Ovary (tissue), 9 donors: Measurements from ENCODE around the gene MRM2. TPM values are rescaled to one million over a fixed set of nuclear protein-coding genes. Genes with fewer than 3 reads are reported as not detected.
"Not testable (repeated sequence)": the region's sequence is repeated elsewhere in the genome, so short reads cannot be mapped to it uniquely, and the experiment has no call there.

Source experiments
- DNase-seq, 5 donors: peaks; one replicate each; pipeline ENCODE4 v3.0.0-alpha.2; 2019 to 2020
- H3K27ac ChIP-seq, 2 donors: fragments of 200-600 bp; one replicate each; pipeline versions ENCODE4 v1.5.1 to v1.8.0; 2019 to 2022
- H3K27me3 ChIP-seq: fragments of 200-600 bp; one replicate; pipeline ENCODE4 v1.8.0; 2022
- H3K36me3 ChIP-seq: fragments of 200-600 bp; sonication (generic); one replicate; pipeline ENCODE4 v1.5.1; 2019
- H3K4me1 ChIP-seq: one replicate; pipeline ENCODE4 v1.8.1; 2013; ENCODE audit warnings: mild to moderate bottlenecking, moderate library complexity; ENCODE audit not compliant: insufficient read depth
- H3K4me3 ChIP-seq: fragments of 200-600 bp; sonication (generic); one replicate; pipeline ENCODE4 v1.5.1; 2017
- H3K9me3 ChIP-seq, 2 donors: fragments of 200-600 bp in 1 of 2; sonication (generic) in 1 of 2; one replicate each; pipeline versions ENCODE4 v1.5.1 to v1.8.1; 2013 to 2019; ENCODE audit warnings: mild to moderate bottlenecking in 1 of 2, moderate library complexity in 1 of 2
- EP300 ChIP-seq: sonication (generic); formaldehyde crosslinking; IDR thresholded peaks from one replicate; pipeline ENCODE4 v1.6.1; 2017; ENCODE audit warnings: antibody characterized with exemption
- POLR2A ChIP-seq: fragments of 450-650 bp; IDR thresholded peaks from one replicate; pipeline ENCODE4 v1.6.1; 2017; ENCODE audit warnings: antibody characterized with exemption, mild to moderate bottlenecking, moderate library complexity
- WGBS, 3 donors: extraction: QIAGEN DNeasy Blood & Tissue Kit in 1 of 3; methylation state at CpG; one replicate each; pipeline versions ENCODE4 v1.1.5 to v1.1.7; 2013 to 2017; 5-methylcytosine and 5-hydroxymethylcytosine counted together
- intact Hi-C, 4 donors: fragments of 100-400 bp; cut with DNase I; formaldehyde crosslinking; loops; one replicate each; pipeline versions ENCODE4 v1.11.0 to v1.15.1; 2022 to 2023
- polyA plus RNA-seq, 2 donors: library from polyadenylated mRNA; stranded (reverse); fragments of 200-250 nt in 1 of 2; fragments of 350-450 nt in 1 of 2; fragmentation: Illumina TruSeq in 1 of 2; extraction: RNeasy Lipid Tissue Mini Kit (QIAGEN cat#74804) in 1 of 2; gene quantifications; one replicate each; pipeline ENCODE4 v1.2.3, GENCODE V29; 2013 to 2014
- total RNA-seq, 7 donors: library from RNA; depleted of rRNA in 2 of 7; stranded (reverse); fragments of >200 nt in 2 of 7; fragmentation: NEBNext Ultra II Directional in 3 of 7; extraction: Animal tissue kit (Norgen Biotek cat#: 25700) in 3 of 7; gene quantifications; one replicate each; pipeline versions ENCODE4 v1.1.0 to v1.2.4, GENCODE V29; 2016 to 2023
- TF ChIP-seq, protein P1 (sequence below), 3 donors: fragments of 450-650 bp in 2 of 3; fragments of 200-600 bp in 1 of 3; IDR thresholded peaks; one replicate each; pipeline versions ENCODE4 v1.5.1 to v1.8.0; 2016 to 2022; ENCODE audit warnings: antibody characterized with exemption in 3 of 3, mild to moderate bottlenecking in 1 of 3
- donor health status: DM: no; HTN: no; CAD: no; lungs with moderate emphysema.
- donor health status: DM: no; HTN: no; CAD: no.
- donor health status: Bipolar disorder and iron deficiency.
- donor health status: DM: yes; HTN: yes; CAD: no.
- donor health status: DM: no; HTN: no; CAD: no.
- donor health status: DM: yes; HTN: yes; CAD: no.

The MRM2 gene
- total and polyA plus RNA-seq, 9 donors: 12.6 to 28.5 (median 21.4) TPM

DNA sequence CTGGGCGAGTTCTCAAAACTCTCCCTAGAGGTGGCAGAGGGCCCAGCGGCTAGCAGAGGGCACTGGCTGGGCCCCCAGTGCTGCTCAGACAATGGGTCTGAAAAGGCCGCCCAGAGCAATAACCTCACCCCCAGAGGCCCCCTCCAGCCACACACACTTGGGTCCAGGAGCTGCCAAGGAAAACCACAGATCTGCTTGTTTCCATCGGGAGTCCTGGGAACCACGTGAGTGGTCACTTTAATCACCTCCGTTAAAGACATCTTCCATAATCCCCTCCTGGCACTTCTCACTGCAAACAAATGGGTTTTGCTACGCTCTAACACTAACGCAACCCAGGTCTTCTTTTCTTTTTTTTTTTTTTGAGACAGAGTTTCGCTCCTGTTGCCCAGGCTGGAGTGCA is 30.0 kb upstream of the MRM2 start:
- intact Hi-C loops: no loop called here
- no peak for DNase-seq
- H3K36me3 ChIP-seq: no peaks in the 10 kb centered on the region
- no peaks in the 10 kb centered on the region for H3K9me3 ChIP-seq
- H3K4me1 ChIP-seq: no peaks in the 10 kb centered on the region
- no peaks in the 10 kb centered on the region for H3K27me3 ChIP-seq
- H3K4me3 ChIP-seq: no peak overlapping the region
- H3K27ac ChIP-seq: no peak overlapping the region
- TF ChIP-seq, protein P1, sequence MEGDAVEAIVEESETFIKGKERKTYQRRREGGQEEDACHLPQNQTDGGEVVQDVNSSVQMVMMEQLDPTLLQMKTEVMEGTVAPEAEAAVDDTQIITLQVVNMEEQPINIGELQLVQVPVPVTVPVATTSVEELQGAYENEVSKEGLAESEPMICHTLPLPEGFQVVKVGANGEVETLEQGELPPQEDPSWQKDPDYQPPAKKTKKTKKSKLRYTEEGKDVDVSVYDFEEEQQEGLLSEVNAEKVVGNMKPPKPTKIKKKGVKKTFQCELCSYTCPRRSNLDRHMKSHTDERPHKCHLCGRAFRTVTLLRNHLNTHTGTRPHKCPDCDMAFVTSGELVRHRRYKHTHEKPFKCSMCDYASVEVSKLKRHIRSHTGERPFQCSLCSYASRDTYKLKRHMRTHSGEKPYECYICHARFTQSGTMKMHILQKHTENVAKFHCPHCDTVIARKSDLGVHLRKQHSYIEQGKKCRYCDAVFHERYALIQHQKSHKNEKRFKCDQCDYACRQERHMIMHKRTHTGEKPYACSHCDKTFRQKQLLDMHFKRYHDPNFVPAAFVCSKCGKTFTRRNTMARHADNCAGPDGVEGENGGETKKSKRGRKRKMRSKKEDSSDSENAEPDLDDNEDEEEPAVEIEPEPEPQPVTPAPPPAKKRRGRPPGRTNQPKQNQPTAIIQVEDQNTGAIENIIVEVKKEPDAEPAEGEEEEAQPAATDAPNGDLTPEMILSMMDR (IDR thresholded peaks at IDR 0.05): no peak
- TF ChIP-seq POLR2A (no peak), EP300 (no peak)
- WGBS, 3 donors: 75 to 82% (median 79%) methylated on average over 9 of the region's 9 CpGs

DNA sequence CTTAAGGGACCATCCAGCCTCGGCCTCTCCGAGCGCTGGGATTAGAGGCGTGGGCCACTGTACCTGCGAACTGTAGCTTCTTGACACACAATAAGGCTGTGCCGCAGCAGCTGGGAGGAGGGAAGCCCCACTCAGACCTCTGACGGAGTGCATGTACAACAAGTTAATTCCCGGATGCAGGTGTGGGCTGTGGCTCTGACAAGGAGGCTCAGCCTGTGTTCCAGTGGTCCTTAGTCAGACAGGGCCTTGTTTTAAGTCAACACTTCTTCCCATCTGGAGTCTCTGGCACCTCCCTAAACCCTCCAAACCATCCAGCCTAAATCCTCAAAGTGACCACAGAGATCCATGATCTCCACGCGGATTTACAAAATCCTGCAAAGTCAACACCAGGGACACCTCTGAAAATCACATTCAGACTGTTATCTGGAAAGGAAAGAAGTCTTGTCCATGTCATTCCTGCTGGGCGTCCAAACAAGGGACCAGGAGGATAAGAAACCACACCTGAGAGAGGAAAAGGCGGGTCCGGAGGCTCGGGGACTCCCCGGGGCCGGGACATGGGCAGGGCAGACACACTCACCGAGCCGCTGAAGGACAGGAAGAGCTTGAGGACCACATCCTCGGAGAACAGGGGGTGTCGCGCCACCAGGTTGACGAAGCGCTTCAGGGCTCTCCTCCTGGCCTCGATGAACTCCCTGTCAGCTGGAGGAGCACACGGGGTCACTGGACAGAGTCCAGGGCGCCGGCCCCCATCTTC is 29.4 kb upstream of the MRM2 start:
- DNase-seq: no peak
- no peaks in the 10 kb centered on the region for H3K27me3 ChIP-seq
- H3K36me3 ChIP-seq: no peaks in the 10 kb centered on the region
- H3K9me3 ChIP-seq: no peaks in the 10 kb centered on the region
- 81 to 94% (median 85%) methylated on average over 27 of the region's 27 CpGs for WGBS, 3 donors
- no peaks in the 10 kb centered on the region for H3K4me1 ChIP-seq
- intact Hi-C loops: no loop called here
- no peak overlapping the region for H3K27ac ChIP-seq
- no peak for TF ChIP-seq EP300
- no peak for TF ChIP-seq POLR2A
- TF ChIP-seq, protein P1 (IDR thresholded peaks at IDR 0.05): no peak
- H3K4me3 ChIP-seq: no peak overlapping the region

DNA sequence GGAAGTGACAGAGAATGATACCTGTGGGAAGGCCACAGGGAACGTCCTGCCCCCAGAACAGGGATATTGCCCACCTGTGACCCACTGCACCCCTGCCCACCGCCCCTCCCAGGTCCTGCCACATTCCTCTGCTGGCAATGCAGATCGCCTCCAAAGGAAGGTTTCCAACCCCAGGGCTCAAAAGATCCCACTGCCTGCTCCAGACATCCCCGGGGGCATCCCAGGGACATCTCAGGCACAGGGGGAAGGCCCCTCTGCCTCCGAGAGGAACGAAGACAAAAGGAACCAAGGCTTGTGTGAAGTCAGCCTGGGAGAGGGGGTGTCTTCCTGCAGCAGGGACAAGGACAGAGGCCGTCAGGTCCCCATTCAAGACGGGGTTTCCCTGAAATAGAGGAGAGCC is 28.5 kb upstream of the MRM2 start:
- H3K4me3 ChIP-seq: no peak overlapping the region
- TF ChIP-seq, protein P1 (IDR thresholded peaks at IDR 0.05): no peak
- no peak overlapping the region for H3K27ac ChIP-seq
- WGBS, 3 donors: 87 to 90% (median 88%) methylated on average over 8 of the region's 8 CpGs
- no peaks in the 10 kb centered on the region for H3K36me3 ChIP-seq
- intact Hi-C loops: no loop called here
- no peaks in the 10 kb centered on the region for H3K9me3 ChIP-seq
- H3K27me3 ChIP-seq: no peaks in the 10 kb centered on the region
- no peak for DNase-seq
- no peaks in the 10 kb centered on the region for H3K4me1 ChIP-seq

DNA sequence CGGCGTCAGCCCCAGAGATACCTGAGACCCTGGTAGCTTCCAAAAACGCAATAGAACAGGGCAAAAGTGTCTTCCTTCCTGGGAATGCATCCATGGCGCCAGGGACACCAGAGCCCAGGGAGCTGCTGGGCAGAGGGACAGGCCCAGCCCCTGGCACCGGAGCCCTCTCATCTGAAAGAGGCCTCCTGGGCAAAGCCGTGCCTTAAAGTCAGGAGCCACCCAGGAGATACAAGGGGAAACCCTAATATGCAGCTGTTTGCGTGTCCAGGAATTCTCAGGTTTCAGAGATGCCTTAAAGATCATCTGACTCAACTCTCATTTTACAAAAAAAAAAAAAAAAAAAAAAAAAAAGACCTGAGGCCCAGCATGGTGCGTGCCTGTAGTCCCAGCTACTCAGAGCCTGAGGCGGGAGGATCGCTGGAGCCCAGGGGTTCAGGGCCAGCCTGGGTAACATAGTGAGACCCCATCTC is 28.0 kb upstream of the MRM2 start:
- Histone ChIP-seq H3K27me3 (no peaks in the 10 kb centered on the region), H3K27ac (no peak overlapping the region), H3K9me3 (no peaks in the 10 kb centered on the region), H3K4me3 (no peak overlapping the region), H3K4me1 (no peaks in the 10 kb centered on the region), H3K36me3 (no peaks in the 10 kb centered on the region)
- intact Hi-C loops: no loop called here
- TF ChIP-seq EP300: no peak
- TF ChIP-seq, protein P1 (IDR thresholded peaks at IDR 0.05): no peak
- no peak for TF ChIP-seq POLR2A
- WGBS, 3 donors: 80 to 82% (median 82%) methylated on average over 10 of the region's 10 CpGs
- no peak for DNase-seq

DNA sequence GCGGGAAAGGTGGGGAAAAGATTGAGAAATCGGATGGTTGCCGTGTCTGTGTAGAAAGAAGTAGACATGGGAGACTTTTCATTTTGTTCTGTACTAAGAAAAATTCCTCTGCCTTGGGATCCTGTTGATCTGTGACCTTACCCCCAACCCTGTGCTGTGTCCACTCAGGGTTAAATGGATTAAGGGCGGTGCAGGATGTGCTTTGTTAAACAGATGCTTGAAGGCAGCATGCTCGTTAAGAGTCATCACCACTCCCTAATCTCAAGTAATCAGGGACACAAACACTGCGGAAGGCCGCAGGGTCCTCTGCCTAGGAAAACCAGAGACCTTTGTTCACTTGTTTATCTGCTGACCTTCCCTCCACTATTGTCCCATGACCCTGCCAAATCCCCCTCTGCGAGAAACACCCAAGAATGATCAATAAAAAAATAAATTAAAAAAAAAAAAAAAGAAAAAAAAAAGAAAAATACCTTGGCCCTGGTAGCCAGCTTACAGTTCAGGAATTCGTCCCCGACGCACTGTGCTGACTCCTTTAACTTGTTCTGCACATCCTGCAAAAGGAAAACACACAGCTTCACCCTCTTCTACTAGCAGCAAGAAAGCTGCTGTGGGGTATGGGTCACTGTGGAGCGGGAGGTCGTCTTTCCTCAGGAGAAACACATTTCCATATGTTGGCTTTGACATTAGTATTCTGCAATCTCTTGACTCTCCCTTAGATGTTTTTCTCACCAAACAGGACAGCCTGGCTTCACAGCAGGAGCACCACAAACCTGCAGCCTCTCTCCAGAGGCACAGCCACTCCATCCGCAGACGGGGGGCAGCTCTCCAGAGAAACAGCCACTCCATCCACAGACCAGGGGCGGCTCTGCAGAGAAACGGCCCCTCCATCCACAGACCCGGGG is 27.3 kb upstream of the MRM2 start:
- H3K9me3 ChIP-seq, H3K36me3 ChIP-seq, H3K4me1 ChIP-seq, intact Hi-C loops, H3K4me3 ChIP-seq, DNase-seq, H3K27me3 ChIP-seq, H3K27ac ChIP-seq: not testable (repeated sequence)
- 31 to 41% (median 37%) methylated on average over 13 to 16 of the region's 18 CpGs for WGBS, 3 donors
